Breast epithelium (tissue), 4 donors: ENCODE measurements around the gene UBL5. TPM values are rescaled to one million over a fixed set of nuclear protein-coding genes. Genes with fewer than 3 reads are reported as not detected.

Experiments
- DNase-seq, 2 donors: peaks; one replicate each; pipeline ENCODE4 v3.0.0-alpha.2; 2019; ENCODE audit warnings: low spot score in 2 of 2
- H3K27ac ChIP-seq, 2 donors: fragments of 200-600 bp; sonication (generic) in 1 of 2; one replicate each; pipeline ENCODE4 v1.5.1; 2016 to 2019; ENCODE audit warnings: mild to moderate bottlenecking in 1 of 2
- H3K27me3 ChIP-seq, 2 donors: fragments of 200-600 bp; sonication (generic) in 1 of 2; one replicate each; pipeline versions ENCODE4 v1.5.1 to v1.6.0; 2017 to 2019; ENCODE audit warnings: control low read depth in 1 of 2, mild to moderate bottlenecking in 1 of 2
- H3K36me3 ChIP-seq: fragments of 200-600 bp; one replicate; pipeline ENCODE4 v1.5.1; 2019
- H3K4me1 ChIP-seq, 2 donors: fragments of 200-600 bp; sonication (generic); one replicate each; pipeline ENCODE4 v1.5.1; 2016 to 2019; ENCODE audit warnings: control low read depth in 1 of 2
- H3K4me3 ChIP-seq, 3 donors: fragments of 200-600 bp; sonication (generic); 1 replicate in 2 of 3; 2 replicates in 1 of 3; pipeline ENCODE4 v1.5.1; 2016 to 2019; ENCODE audit warnings: mild to moderate bottlenecking in 3 of 3, moderate library complexity in 2 of 3
- H3K9me3 ChIP-seq, 2 donors: fragments of 200-600 bp; sonication (generic) in 1 of 2; one replicate each; pipeline ENCODE4 v1.5.1; 2016 to 2019; ENCODE audit warnings: control low read depth in 1 of 2
- POLR2A ChIP-seq: fragments of 450-650 bp; IDR thresholded peaks from one replicate; pipeline ENCODE4 v1.6.1; 2016; ENCODE audit warnings: antibody characterized with exemption, mild to moderate bottlenecking, moderate library complexity
- POLR2AphosphoS5 ChIP-seq, 3 donors: sonication (generic); formaldehyde crosslinking; IDR thresholded peaks; one replicate each; pipeline ENCODE4 v1.6.1; 2017; ENCODE audit warnings: antibody characterized with exemption in 3 of 3
- intact Hi-C: fragments of 100-400 bp; cut with DNase I; formaldehyde crosslinking; loops from one replicate; pipeline ENCODE4 v1.15.1; 2023; ENCODE audit warnings: low total_unique reads
- total RNA-seq, 3 donors: library from RNA; depleted of rRNA; stranded (reverse); fragments of >200 nt; gene quantifications; one replicate each; pipeline ENCODE4 v1.1.0, GENCODE V29; 2016
- TF ChIP-seq, protein P1 (sequence below), 3 donors: fragments of 450-650 bp; IDR thresholded peaks; one replicate each; pipeline ENCODE4 v1.5.1; 2016 to 2017; ENCODE audit warnings: antibody characterized with exemption in 3 of 3, mild to moderate bottlenecking in 3 of 3, moderate library complexity in 3 of 3

Gene UBL5
- total RNA-seq, 3 donors from 2014 or later: 381 to 489 (median 475) TPM

GRCh38 chr19:9857076-9857721 is 29.5 kb downstream of the UBL5 start:
- Histone ChIP-seq H3K27me3 (no peaks in the 10 kb centered on the region), H3K4me1 (no peaks in the 10 kb centered on the region), H3K4me3 (no peak overlapping the region), H3K36me3 (no peaks in the 10 kb centered on the region), H3K9me3 (no peaks in the 10 kb centered on the region), H3K27ac (no peak overlapping the region)
- TF ChIP-seq, protein P1, sequence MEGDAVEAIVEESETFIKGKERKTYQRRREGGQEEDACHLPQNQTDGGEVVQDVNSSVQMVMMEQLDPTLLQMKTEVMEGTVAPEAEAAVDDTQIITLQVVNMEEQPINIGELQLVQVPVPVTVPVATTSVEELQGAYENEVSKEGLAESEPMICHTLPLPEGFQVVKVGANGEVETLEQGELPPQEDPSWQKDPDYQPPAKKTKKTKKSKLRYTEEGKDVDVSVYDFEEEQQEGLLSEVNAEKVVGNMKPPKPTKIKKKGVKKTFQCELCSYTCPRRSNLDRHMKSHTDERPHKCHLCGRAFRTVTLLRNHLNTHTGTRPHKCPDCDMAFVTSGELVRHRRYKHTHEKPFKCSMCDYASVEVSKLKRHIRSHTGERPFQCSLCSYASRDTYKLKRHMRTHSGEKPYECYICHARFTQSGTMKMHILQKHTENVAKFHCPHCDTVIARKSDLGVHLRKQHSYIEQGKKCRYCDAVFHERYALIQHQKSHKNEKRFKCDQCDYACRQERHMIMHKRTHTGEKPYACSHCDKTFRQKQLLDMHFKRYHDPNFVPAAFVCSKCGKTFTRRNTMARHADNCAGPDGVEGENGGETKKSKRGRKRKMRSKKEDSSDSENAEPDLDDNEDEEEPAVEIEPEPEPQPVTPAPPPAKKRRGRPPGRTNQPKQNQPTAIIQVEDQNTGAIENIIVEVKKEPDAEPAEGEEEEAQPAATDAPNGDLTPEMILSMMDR (IDR thresholded peaks at IDR 0.05): no peak
- TF ChIP-seq POLR2AphosphoS5 (IDR thresholded peaks at IDR 0.05) (no peak), POLR2A (no peak)
- intact Hi-C loops: no loop called here
- no peak for DNase-seq

- no peak for DNase-seq
- TF ChIP-seq, protein P1 (IDR thresholded peaks at IDR 0.05): no peak
- no peak for TF ChIP-seq POLR2A
- TF ChIP-seq POLR2AphosphoS5 (IDR thresholded peaks at IDR 0.05): no peak
- intact Hi-C loops: no loop called here
- H3K4me1 ChIP-seq: no peaks in the 10 kb centered on the region
- H3K27ac ChIP-seq: no peak overlapping the region
- H3K4me3 ChIP-seq: no peak overlapping the region
- H3K9me3 ChIP-seq: no peaks in the 10 kb centered on the region
- no peaks in the 10 kb centered on the region for H3K27me3 ChIP-seq
- H3K36me3 ChIP-seq: no peaks in the 10 kb centered on the region
Observed at GRCh38 chr19:9857920-9858746, 30.4 kb downstream of the UBL5 start.

- intact Hi-C loops: no loop called here
- TF ChIP-seq, protein P1 (IDR thresholded peaks at IDR 0.05): no peak
- no peak for TF ChIP-seq POLR2AphosphoS5 (IDR thresholded peaks at IDR 0.05)
- TF ChIP-seq POLR2A: no peak
Observed at GRCh38 chr19:9858766-9859165, 31.0 kb downstream of the UBL5 start.

DNA sequence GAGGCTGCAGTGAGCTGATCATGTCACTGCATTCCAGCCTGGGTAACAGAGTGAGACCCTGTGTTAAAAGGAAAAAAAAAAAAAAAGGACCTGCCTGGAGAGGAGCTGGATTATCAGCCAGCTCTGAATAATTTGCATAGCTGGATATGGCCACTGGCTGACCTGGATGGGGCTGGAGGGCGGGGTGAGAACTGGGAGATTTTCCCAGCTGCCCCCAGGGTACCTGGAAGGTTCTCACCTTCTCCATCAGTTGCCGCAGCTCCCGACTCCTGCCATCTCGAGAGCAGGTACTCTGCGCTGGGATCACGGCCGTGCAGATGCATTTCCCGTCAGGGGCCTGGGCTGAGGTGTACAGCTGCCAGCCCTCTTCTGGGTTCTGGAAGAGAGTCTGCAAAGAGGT is 32.7 kb downstream of the UBL5 start:
- H3K36me3 ChIP-seq: no peaks in the 10 kb centered on the region
- intact Hi-C loops: no loop called here
- H3K27me3 ChIP-seq: no peaks in the 10 kb centered on the region
- no peak for DNase-seq
- TF ChIP-seq, protein P1 (IDR thresholded peaks at IDR 0.05): no peak
- TF ChIP-seq POLR2AphosphoS5 (IDR thresholded peaks at IDR 0.05) (no peak), POLR2A (no peak)
- H3K4me3 ChIP-seq: no peak overlapping the region
- H3K27ac ChIP-seq: no peak overlapping the region
- no peaks in the 10 kb centered on the region for H3K9me3 ChIP-seq
- H3K4me1 ChIP-seq: no peaks in the 10 kb centered on the region

More at GRCh38 chr19:9858766-9859165, 31.0 kb downstream of the UBL5 start:
- Histone ChIP-seq H3K27ac (no peak overlapping the region), H3K36me3 (no peaks in the 10 kb centered on the region), H3K9me3 (no peaks in the 10 kb centered on the region), H3K4me3 (no peak overlapping the region), H3K27me3 (no peaks in the 10 kb centered on the region), H3K4me1 (no peaks in the 10 kb centered on the region)
- DNase-seq: no peak

DNA sequence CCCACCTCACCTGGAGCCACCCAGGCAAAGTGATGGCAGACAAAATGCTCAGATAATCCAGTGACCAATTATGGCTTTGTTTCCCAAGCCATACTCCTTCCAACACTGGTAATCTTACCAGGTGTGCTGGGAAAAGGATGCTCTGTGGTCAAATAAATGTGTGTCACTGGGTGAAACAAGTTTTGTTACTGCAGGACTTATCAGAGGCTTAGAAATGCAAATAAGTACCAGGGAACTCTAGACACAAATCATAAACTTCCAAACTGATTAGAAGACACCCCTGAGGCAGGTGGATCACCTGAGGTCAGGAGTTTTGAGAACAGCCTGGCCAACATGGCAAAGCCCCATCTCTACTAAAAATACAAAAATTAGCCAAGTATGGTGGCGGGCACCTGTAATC is 33.8 kb downstream of the UBL5 start:
- Histone ChIP-seq H3K4me3 (no peak overlapping the region), H3K9me3 (no peaks in the 10 kb centered on the region), H3K27ac (no peak overlapping the region), H3K36me3 (no peaks in the 10 kb centered on the region), H3K27me3 (no peaks in the 10 kb centered on the region), H3K4me1 (no peaks in the 10 kb centered on the region)
- intact Hi-C loops: no loop called here
- no peak for TF ChIP-seq POLR2A
- no peak for TF ChIP-seq POLR2AphosphoS5 (IDR thresholded peaks at IDR 0.05)
- TF ChIP-seq, protein P1 (IDR thresholded peaks at IDR 0.05): no peak
- no peak for DNase-seq
